NCI-H1092 (cell line): Measurements from ENCODE around the gene ORM1.
"Not testable (repeated sequence)": the region's sequence is repeated elsewhere in the genome, so short reads cannot be mapped to it uniquely, and the experiment has no call there.

Source experiments
- DNase-seq: peaks from one replicate; lab custom pipeline; 2025; lab: John Stamatoyannopoulos, UW

Gene ORM1

GRCh38 chr9:114322831-114323531 is at the start of gene ORM1:
Gene ORM1, plus strand, starts transcription at chr9:114323098. Its CDS starts 36 bp downstream, at chr9:114323134.
- not testable (repeated sequence) for DNase-seq

DNA sequence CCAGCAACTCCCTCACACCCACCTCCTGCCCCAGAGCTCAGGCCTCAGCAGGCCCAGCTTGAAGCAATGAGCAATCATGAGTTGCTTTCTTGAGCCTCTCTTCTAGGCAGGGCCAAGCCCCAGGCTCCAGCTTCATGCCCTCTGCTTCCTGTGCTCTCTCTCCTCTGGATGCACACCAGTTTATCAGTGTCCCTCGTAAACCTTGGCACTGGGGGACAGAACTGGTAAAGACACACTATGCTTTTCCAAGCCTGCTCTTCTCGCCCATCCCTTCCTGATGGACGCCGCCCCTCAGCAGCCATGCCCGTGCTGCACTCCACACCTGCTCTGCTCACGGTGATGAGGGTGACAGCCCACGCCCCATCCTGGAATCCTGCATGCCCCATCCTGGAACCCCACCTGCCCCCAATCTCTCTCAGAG is 49.4 kb upstream of the ORM1 start:
- no peak for DNase-seq

DNA sequence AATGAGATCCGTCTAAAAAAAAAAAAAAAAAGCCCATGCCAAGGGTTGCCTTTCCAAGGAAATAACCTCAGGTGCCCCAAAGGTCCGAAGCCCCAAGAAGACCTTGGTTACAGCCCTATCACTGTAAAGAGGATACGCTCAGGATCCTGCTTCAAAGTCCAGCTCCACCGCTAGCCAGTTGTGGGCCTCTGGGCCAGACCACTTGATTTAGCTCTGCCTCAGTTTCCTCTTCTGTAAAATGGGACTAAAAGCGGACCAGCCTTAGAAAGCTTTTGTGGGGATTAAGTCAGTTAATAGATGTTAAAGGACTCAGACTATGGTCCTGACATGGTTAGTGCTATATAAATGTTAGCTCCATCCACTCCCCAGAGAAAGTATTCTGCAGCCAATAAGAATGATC is 48.7 kb upstream of the ORM1 start:
- no peak for DNase-seq

DNA sequence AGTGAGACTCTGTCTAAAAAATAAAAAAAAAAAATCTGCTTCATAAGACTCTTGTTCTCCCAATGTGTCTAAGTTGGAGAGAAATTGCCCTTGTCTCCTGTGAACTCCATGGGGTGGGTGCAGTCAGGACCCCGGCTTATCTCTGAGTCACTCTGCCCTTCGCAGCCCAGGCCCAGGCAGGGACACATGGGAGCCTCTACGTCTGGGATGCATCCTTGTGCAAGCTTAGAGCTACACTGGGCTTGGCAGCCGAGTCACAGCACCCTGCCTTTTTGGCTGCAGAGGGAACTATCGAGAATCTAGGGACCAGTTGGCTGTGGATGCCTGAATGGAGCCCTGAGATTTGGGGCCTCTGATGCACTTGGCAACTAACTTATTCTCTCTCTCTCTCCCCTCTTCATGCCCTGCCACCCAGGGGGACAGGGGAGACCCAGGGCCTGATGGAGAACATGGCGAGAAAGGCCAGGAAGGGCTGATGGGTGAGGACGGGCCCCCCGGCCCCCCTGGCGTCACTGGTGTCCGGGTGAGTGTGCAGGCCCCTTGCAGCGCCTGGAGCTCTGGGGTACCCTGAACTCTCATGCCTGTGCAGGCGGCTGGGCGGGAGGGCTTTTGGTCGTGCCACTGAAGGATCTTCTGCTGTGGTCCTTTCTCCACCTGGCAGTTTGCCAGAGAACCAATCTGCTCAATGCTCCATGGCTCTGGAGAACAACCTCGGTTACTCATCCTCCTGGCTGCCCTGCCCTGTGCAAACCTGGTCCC is 47.5 kb upstream of the ORM1 start:
- no peak for DNase-seq

DNA sequence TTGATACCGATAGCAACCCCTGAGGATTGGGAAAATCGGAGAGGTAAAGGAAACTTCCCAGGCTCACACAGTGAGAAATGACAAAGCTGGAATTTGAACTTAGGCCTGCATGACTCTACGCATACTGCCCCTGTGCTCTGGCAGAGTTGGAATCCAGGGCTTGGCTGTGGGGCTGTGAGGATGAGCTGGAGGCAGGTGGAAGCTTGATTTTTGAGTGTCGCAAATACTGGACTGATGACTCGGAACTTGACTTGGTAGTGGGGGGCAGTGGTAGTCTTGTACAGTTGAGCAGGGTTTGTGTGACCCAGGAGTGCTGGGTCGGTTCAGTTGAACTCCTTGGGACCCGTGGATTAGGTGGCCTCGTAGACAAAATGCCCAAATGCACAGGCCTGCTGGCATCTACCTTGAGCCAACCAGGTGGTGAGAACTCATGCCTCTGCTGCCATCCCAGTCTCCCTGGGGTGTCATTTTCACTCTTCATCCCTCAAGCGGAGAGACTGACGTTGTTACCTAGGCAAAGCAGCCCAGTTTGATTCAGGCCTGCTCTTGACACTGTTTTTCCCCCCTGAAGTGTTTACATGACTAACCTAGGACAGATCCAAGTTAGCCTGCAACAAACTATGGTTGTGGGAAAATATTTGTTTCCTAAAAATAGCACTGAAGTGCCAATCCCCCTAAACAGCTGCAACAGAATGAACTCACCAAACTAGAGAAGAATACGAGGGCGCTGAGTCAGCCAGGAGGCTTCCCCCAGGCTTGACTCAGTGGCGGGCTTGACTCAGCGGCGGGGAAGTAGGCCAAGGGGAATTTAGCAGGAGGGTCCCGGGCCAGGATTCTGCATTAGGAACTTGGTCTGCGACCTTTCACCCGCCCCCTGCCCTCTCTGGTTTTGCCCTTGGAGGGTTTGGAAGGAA is 45.7 kb upstream of the ORM1 start:
- no peak for DNase-seq

- DNase-seq, result no peak
Observed at GRCh38 chr9:114278356-114278755, 44.5 kb upstream of the ORM1 start.

- no peak for DNase-seq
Observed at GRCh38 chr9:114278881-114279570, 43.9 kb upstream of the ORM1 start.

DNA sequence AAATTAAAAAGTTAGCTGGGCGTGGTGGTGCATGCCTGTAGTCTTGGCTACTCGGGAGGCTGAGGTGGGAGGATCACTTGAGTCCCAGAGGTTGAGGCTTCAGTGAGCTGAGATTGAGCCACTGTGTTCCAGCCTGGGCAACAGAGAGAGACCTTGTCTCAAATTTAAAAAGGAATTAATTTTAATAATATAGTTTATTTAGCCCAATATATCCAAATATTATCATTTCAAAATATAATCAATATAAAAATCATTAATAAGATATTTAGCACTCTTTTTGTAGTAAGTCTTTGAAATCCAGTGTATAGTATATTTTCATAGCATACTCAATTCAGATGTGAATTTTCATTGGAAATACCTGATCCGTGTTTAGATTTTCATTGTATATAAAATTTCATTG is 43.2 kb upstream of the ORM1 start:
- no peak for DNase-seq

- no peak for DNase-seq
Observed at GRCh38 chr9:114280636-114281472, 42.0 kb upstream of the ORM1 start.

DNA sequence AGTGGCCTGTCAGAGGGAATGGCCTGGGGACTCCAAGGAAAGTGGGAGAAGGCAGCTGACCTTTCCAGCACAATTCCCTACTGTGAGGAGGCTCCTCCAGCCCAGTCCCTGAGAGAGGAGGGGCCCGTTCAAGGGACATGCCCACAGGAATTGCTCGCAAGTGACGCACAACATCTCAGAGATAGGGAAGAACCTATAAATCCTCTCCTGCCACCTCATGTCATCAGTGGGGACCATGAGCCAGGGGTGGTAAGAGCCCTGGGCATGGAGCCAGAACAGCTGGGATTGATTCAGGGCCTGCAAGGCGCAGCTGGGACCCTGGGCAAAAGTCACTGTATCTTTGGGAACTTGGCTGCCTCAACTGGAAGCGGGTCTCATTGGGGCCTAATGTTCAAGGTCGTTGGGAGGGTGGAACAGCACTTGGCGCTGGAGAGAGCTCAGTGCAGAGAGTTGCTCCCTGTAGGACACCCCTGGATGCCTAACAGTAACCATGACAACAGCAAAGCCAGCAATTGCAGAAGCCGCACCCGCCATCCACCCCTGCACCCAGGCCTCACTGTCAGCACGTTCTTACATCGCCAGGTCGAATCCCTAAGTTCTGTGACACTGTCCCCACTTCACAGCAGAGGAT is 41.3 kb upstream of the ORM1 start:
- no peak for DNase-seq

DNA sequence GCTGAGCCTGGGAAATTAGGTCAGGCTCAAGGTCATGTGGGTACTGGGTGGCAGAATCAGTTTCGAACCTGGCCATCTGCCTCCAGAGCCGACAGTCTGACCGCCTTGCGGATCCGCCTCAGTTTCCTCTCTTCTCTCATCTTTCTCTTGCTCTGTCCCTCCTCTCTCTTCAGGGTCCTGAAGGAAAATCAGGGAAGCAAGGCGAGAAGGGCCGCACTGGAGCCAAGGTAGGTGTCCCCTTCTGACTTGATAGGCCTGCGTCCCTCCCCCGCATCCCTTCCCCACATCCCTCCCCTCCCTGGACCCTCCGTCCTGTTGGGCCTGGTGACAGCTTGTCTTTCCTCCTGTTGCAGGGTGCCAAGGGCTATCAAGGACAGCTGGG is 40.8 kb upstream of the ORM1 start:
- no peak for DNase-seq

DNA sequence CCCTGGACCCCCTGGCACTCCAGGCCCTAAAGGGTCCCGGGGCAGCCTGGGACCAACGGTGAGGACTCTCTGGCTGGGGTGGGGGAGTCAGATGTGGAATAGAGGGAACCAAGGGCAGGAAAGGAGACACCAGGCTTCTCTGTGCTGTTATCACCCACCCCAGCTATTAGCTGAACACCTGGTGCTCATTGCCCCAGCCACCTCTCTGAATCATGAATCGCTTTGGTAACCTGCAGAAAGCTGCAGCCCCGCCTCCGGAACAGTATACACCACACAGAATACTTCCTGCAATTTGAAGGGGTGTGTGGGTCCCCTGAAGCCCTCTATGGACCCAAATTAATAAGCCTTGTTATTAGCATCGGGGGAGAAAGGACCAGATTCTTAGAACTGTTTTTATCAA is 40.4 kb upstream of the ORM1 start:
- DNase-seq, result no peak

DNA sequence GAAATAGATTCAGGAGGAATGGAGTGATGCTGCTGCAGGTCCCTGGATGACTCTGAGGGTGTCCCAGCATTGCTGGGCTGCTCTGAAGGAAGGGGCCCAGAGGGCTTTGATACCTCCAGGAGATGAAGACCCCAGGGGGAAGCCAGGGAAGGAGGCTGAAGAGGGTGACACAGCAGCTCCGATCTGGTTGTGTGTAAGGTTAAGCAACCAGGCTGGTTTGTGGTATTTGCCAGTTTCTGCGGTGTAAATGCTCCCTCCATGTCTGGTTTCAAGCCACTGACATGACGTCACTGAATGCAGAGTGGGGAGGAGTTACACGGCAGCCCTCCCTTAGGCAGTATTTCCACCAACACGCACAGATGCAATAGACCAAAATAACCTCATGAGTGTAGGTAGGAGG is 40.0 kb upstream of the ORM1 start:
- no peak for DNase-seq

DNA sequence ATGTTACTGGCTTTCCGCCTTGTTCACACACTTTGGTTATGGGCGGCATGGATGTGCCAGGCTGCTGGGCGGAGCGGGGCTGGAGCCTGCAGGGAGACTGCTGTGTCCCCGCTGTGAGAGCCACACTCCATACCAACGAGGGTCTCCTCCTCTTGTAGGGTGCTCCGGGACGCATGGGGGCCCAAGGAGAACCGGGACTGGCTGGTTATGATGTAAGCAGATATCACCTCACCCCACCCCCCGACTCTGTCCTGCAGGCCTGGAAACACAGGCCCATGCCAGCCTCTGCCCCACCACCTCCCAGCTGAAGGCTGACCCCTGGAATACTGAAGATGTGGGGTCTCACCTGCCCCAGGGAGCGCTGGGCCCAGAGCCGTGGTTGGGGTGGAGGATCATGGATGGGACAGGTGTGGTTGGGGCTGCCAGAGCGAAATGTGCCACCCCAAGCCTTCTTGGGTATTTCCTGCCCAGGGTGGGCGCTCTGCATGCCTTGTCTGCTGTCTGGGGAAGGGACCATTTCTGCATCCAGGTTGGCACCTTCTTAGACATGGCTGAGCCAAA is 39.3 kb upstream of the ORM1 start:
- no peak for DNase-seq

DNA sequence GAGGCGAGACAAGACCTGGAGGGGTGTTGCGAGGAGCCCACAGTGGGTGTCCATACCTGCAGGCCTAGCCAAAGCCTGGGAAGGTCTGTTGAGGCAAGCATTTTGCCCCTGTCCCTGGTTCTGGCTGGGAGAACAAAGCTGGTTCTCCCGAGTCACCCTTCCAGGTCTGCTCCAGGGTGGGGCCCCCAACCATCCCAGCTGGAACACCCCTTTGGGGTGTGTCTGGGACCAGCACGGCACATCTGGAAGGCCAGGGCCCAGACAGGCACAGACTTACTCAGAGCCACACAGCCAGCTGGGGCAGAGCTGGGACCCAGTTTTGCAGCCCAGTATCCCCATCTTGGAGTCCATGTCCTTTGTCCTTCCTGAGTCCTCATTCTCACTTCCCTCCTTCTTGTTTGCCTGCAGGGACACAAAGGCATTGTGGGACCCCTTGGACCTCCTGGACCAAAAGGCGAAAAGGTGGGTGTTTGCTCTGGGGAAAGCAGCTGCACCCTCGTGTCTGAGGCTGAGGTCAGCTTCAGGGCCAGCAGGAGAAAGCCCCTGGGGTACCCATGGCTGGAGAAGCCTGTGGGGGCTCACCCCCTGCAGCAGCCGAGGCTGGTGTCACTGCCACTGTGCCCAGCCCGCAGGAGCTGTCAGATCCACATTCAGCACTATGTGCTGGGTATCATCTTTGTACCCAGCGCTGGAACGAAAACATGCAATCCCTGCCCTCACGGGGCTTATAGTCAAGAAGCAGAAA is 38.4 kb upstream of the ORM1 start:
- no peak for DNase-seq

DNA sequence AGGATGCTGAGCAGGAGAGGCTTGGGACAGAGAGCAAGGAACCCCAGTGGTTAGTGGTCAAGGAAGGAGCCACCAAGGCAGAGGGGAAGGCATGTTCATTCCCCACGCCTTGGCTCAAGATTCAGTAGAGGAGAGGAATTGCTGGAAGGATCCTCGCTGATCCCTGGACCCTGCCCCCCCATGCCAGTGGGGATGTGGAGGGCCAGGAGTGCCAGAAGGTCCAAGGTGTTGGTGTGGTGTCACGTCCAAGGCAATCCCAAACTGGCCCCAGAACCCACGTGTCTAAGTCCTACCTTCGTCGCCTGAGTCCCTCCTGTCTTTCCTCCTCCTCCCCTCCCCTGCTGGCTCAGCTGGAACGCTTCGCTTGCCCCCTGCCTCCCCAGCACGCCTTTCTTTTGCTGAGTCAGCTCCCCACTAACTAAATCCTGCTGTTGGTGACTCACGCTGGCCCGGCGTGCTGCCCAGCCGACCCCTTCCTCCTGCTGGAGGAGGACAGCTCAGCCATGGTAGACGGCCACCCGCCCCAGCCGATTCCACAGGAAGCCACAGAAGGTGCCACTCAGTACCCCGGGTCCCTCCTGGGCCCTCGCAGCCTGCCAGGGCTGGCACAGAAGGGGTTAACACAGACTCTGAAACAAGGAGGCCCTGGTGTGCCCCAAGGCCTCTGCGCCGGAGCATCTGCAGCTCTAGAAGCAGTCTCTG is 37.6 kb upstream of the ORM1 start:
- DNase-seq, result no peak

DNA sequence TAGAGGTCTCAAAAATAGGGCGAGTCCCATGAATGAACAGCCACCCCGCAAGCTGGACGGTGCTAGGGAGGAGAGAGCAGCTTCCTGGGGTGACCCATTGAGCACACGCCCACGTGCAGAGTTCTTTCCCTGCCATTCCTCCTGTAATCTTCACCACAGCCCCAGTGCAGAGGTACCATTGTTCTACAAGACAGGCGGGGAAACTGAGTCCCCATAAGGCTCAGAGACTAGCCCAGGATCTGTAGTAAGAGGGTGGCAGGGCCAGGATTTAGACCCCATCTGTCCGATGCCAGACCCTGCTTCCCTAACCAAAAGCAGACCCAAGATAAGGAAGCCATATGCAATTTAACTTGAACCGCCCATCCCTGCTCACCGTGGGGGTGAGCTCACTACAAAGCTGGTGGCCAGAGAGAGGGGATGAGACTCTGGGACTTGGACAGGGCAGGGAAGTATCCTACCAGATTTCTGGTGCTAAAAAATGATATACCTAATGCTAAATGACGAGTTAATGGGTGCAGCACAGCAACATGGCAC is 36.7 kb upstream of the ORM1 start:
- DNase-seq, result no peak

GRCh38 chr9:114287001-114287762 is 35.7 kb upstream of the ORM1 start:
- DNase-seq, result peak; percentile 11
